Hair follicular keratinocyte (primary cell): ENCODE data around the gene FN3KRP. TPM values are rescaled to one million over a fixed set of nuclear protein-coding genes. Genes with fewer than 3 reads are reported as not detected.

Experiments
- total RNA-seq: library from RNA; depleted of rRNA; stranded (reverse); fragments of >200 nt; gene quantifications from 2 replicates; pipeline ENCODE4 v1.2.3, GENCODE V29; 2015

Gene FN3KRP
- total RNA-seq = 13.6 and 16.7 TPM in 2 replicates

GRCh38 chr17:82716203-82717010 lies at the start of gene FN3KRP:
Gene FN3KRP (plus strand): TSS chr17:82716706. CDS start chr17:82716756, 50 bp downstream.

GRCh38 chr17:82698065-82698973 lies 18.2 kb upstream of the FN3KRP start, which contains the start of gene RAB40B:
Gene RAB40B (minus strand): TSS chr17:82698698. CDS start chr17:82698596, 102 bp downstream.

GRCh38 chr17:82734987-82735866 lies 18.7 kb downstream of the FN3KRP start, which contains the start of gene FN3K:
Gene FN3K (plus strand): TSS chr17:82735615. CDS start chr17:82735637, 22 bp downstream.

GRCh38 chr17:82751571-82752370 lies 35.3 kb downstream of the FN3KRP start, which contains the start of gene TBCD:
Gene TBCD (plus strand): TSS chr17:82752065. CDS start chr17:82752194, 129 bp downstream.

Other genes starting within 250 kb of the FN3KRP start
- gene FOXK2, start 197.0 kb upstream of the FN3KRP start, total RNA-seq = 45.4 and 48.2 TPM in 2 replicates
- 51.5 and 61.9 TPM in 2 replicates for gene WDR45B, start 68.3 kb upstream of the FN3KRP start, total RNA-seq
- 7.1 and 17.7 TPM in 2 replicates for gene RAB40B, start 18.0 kb upstream of the FN3KRP start, total RNA-seq
- gene FN3K, start 18.9 kb downstream of the FN3KRP start, total RNA-seq = 0.34 and 1.0 TPM in 2 replicates
- 39.1 and 61.7 TPM in 2 replicates for gene TBCD, start 35.4 kb downstream of the FN3KRP start, total RNA-seq
- 0.08 and 0.70 TPM in 2 replicates for gene ZNF750, start 123.3 kb downstream of the FN3KRP start, total RNA-seq